H1 (cell line): ENCODE measurements around the gene PRKAR2B. TPM values are rescaled to one million over a fixed set of nuclear protein-coding genes. Genes with fewer than 3 reads are reported as not detected.

ENCODE experiments used
- CTCF ChIA-PET: fragments of 300-600 bp; sonication (Branson Sonifier 250); formaldehyde crosslinking; loops from one replicate; lab custom pipeline; 2021; ENCODE audit not compliant: partially characterized antibody; lab: Charles Lee
- POLR2A ChIA-PET: fragments of 300-600 bp; sonication (Branson Sonifier 250); formaldehyde crosslinking; loops from one replicate; lab custom pipeline; 2021; ENCODE audit warnings: inconsistent platforms; ENCODE audit not compliant: partially characterized antibody; lab: Charles Lee
- DNase-seq, 2 experiments: peaks; one replicate each; pipeline versions ENCODE4 v3.0.0 to v3.0.0-alpha.2; 2010 to 2022; ENCODE audit warnings: low spot score in 2 of 2, low read depth in 1 of 2, mixed read lengths in 1 of 2
- FAIRE-seq: peaks from 2 replicates; lab custom pipeline; 2011; peaks lifted over from hg19 to GRCh38; lab: Jason Lieb, UNC
- H2AFZ ChIP-seq: 2 replicates; pipeline ENCODE4 v1.8.1; 2012; ENCODE audit warnings: low read length, inconsistent platforms
- H2AK5ac ChIP-seq: 2 replicates; pipeline ENCODE4 v1.6.1; 2013; ENCODE audit warnings: low read depth, low read length
- H2BK120ac ChIP-seq: replicated peaks from 2 replicates; pipeline ENCODE3; 2013; ENCODE audit warnings: low read depth, low read length, inconsistent platforms
- H2BK12ac ChIP-seq: 2 replicates; pipeline ENCODE4 v1.6.1; 2013; ENCODE audit warnings: low read depth, low read length
- H2BK15ac ChIP-seq: 2 replicates; pipeline ENCODE4 v1.6.1; 2013; ENCODE audit warnings: low read length
- H2BK20ac ChIP-seq: 2 replicates; pipeline ENCODE4 v1.6.1; 2013; ENCODE audit warnings: low read length
- H2BK5ac ChIP-seq: 2 replicates; pipeline ENCODE4 v1.6.1; 2013; ENCODE audit warnings: low read depth, low read length
- H3K14ac ChIP-seq: 2 replicates; pipeline ENCODE4 v1.6.1; 2013; ENCODE audit warnings: inconsistent platforms; ENCODE audit not compliant: insufficient read length
- H3K18ac ChIP-seq: 2 replicates; pipeline ENCODE4 v1.6.1; 2013; ENCODE audit warnings: low read length; ENCODE audit errors: extremely low read depth
- H3K23ac ChIP-seq: 2 replicates; pipeline ENCODE4 v1.6.1; 2013; ENCODE audit warnings: inconsistent platforms; ENCODE audit not compliant: insufficient read length
- H3K23me2 ChIP-seq: 2 replicates; pipeline ENCODE4 v1.6.1; 2013; ENCODE audit warnings: low read depth, low read length
- H3K27ac ChIP-seq: 2 replicates; pipeline ENCODE4 v1.6.1; 2011; ENCODE audit warnings: low read depth, low read length, inconsistent platforms
- H3K27me3 ChIP-seq, 4 experiments: replicated peaks in 1 of 4; 1 replicate in 1 of 4; 2 replicates in 3 of 4; pipeline versions ENCODE4 v1.6.1 to v1.8.1; 2011 to 2013; ENCODE audit warnings: low read length in 3 of 4, mild to moderate bottlenecking in 3 of 4, inconsistent platforms in 2 of 4, mixed read lengths in 2 of 4, moderate library complexity in 1 of 4; ENCODE audit not compliant: control insufficient read depth in 3 of 4, insufficient read depth in 3 of 4; ENCODE audit errors: extremely low read depth in 1 of 4
- H3K36me3 ChIP-seq, 4 experiments: 2 replicates each; pipeline versions ENCODE4 v1.6.1 to v1.8.1; 2011 to 2013; ENCODE audit warnings: mild to moderate bottlenecking in 4 of 4, low read length in 3 of 4, moderate library complexity in 2 of 4, control low read depth in 1 of 4, inconsistent platforms in 1 of 4; ENCODE audit not compliant: insufficient read depth in 4 of 4, control insufficient read depth in 2 of 4
- H3K4ac ChIP-seq: replicated peaks from 2 replicates; pipeline ENCODE3; 2013; ENCODE audit warnings: low read length, low read depth, mixed read lengths, inconsistent platforms; ENCODE audit not compliant: insufficient read length
- H3K4me1 ChIP-seq, 4 experiments: replicated peaks in 1 of 4; 1 replicate in 1 of 4; 2 replicates in 3 of 4; pipeline versions ENCODE4 v1.6.1 to v1.8.1; 2011 to 2013; ENCODE audit warnings: low read length in 3 of 4, inconsistent platforms in 2 of 4, mixed read lengths in 1 of 4; ENCODE audit not compliant: insufficient read depth in 4 of 4, control insufficient read depth in 3 of 4
- H3K4me2 ChIP-seq, 2 experiments: 2 replicates each; pipeline versions ENCODE4 v1.6.1 to v1.8.1; 2011 to 2013; ENCODE audit warnings: low read depth in 2 of 2, low read length in 2 of 2, control low read depth in 1 of 2, inconsistent platforms in 1 of 2, mild to moderate bottlenecking in 1 of 2; ENCODE audit not compliant: insufficient read depth in 1 of 2
- H3K4me3 ChIP-seq, 4 experiments: fragments of 200-600, 300-600 bp in 1 of 4; sonication (generic), shearing (Covaris generic), sonication (Bioruptor Twin) in 1 of 4; 2 replicates each; pipeline versions ENCODE4 v1.5.1 to v1.8.1; 2011 to 2016; ENCODE audit warnings: low read length in 4 of 4, low read depth in 3 of 4, control low read depth in 2 of 4, inconsistent platforms in 2 of 4, mild to moderate bottlenecking in 2 of 4, mixed read lengths in 1 of 4, moderate library complexity in 1 of 4; ENCODE audit not compliant: insufficient read depth in 2 of 4; ENCODE audit errors: extremely low read depth in 1 of 4
- H3K56ac ChIP-seq: replicated peaks from 2 replicates; pipeline ENCODE3; 2013; ENCODE audit warnings: low read depth, mild to moderate bottlenecking, mixed read lengths, low read length, inconsistent platforms; ENCODE audit not compliant: insufficient read length
- H3K79me1 ChIP-seq: 2 replicates; pipeline ENCODE4 v1.6.1; 2013; ENCODE audit warnings: low read depth, low read length, control low read depth
- H3K79me2 ChIP-seq, 2 experiments: 2 replicates each; pipeline versions ENCODE4 v1.6.1 to v1.8.1; 2012 to 2013; ENCODE audit warnings: low read length in 2 of 2, mild to moderate bottlenecking in 2 of 2, inconsistent platforms in 1 of 2; ENCODE audit not compliant: insufficient read depth in 2 of 2, control insufficient read depth in 1 of 2
- H3K9ac ChIP-seq, 4 experiments: replicated peaks in 1 of 4; 1 replicate in 1 of 4; 2 replicates in 3 of 4; pipeline versions ENCODE4 v1.6.1 to v1.8.1; 2011 to 2013; ENCODE audit warnings: low read depth in 3 of 4, low read length in 3 of 4, control low read depth in 2 of 4, mild to moderate bottlenecking in 2 of 4, moderate library complexity in 2 of 4, inconsistent platforms in 1 of 4; ENCODE audit errors: extremely low read depth in 1 of 4
- H3K9me3 ChIP-seq, 2 experiments: 2 replicates each; pipeline versions ENCODE4 v1.6.1 to v1.8.1; 2012 to 2013; ENCODE audit warnings: mild to moderate bottlenecking in 2 of 2, moderate library complexity in 2 of 2, control low read depth in 1 of 2, inconsistent platforms in 1 of 2, low read depth in 1 of 2, low read length in 1 of 2, mixed read lengths in 1 of 2; ENCODE audit not compliant: insufficient read depth in 2 of 2
- H4K20me1 ChIP-seq, 2 experiments: replicated peaks in 1 of 2; 2 replicates each; pipeline versions ENCODE3 to v1.8.1; 2011 to 2013; ENCODE audit warnings: inconsistent platforms in 2 of 2, low read length in 2 of 2, mild to moderate bottlenecking in 1 of 2; ENCODE audit not compliant: insufficient read depth in 2 of 2, control insufficient read depth in 1 of 2
- H4K5ac ChIP-seq: 2 replicates; pipeline ENCODE4 v1.6.1; 2013; ENCODE audit warnings: low read length, low read depth, mixed read lengths, inconsistent platforms; ENCODE audit not compliant: insufficient read length
- H4K8ac ChIP-seq: 2 replicates; pipeline ENCODE4 v1.8.0; 2013; ENCODE audit warnings: mild to moderate bottlenecking, moderate library complexity, low read length, inconsistent platforms; ENCODE audit not compliant: insufficient read depth; ENCODE audit errors: extremely low read depth
- H4K91ac ChIP-seq: replicated peaks from 2 replicates; pipeline ENCODE3; 2013; ENCODE audit warnings: low read length, mixed read lengths, inconsistent platforms; ENCODE audit not compliant: insufficient read length
- CBX8 ChIP-seq: fragments of 300-800, 300-1000 bp; sonication (generic); IDR thresholded peaks from 2 replicates; pipeline ENCODE4 v1.7.1; 2016; ENCODE audit warnings: low read depth, low read length, borderline replicate concordance
- CHD1 ChIP-seq: IDR thresholded peaks from 2 replicates; pipeline ENCODE4 v1.6.1; 2012; ENCODE audit warnings: low read depth, low read length, improper control_type of control experiment
- HDAC2 ChIP-seq, 2 experiments: fragments of 300-600 bp in 1 of 2; sonication (generic) in 1 of 2; IDR thresholded peaks; 2 replicates each; pipeline ENCODE4 v1.6.1; 2011 to 2012; ENCODE audit warnings: low read depth in 2 of 2, low read length in 2 of 2, mild to moderate bottlenecking in 2 of 2, moderate library complexity in 2 of 2, borderline replicate concordance in 1 of 2, inconsistent platforms in 1 of 2
- NRF1 ChIP-seq: IDR thresholded peaks from 2 replicates; pipeline ENCODE4 v1.6.1; 2011; ENCODE audit warnings: mild to moderate bottlenecking, low read depth, low read length, improper control_type of control experiment
- RNF2 ChIP-seq: fragments of 200-900, 300-1000 bp; sonication (generic); IDR thresholded peaks from 2 replicates; pipeline ENCODE4 v1.7.1; 2016; ENCODE audit warnings: borderline replicate concordance, low read depth, mild to moderate bottlenecking, antibody characterized with exemption, low read length; ENCODE audit not compliant: poor library complexity, severe bottlenecking; ENCODE audit errors: missing control alignments
- whole genome bisulfite sequencing, 2 experiments: shearing (Covaris generic) in 1 of 2; methylation state at CpG; one replicate each; pipeline versions ENCODE4 v1.1.6 to v1.1.7; 2013 to 2015; ENCODE audit warnings: low lambda C conversion rate in 2 of 2, mixed read lengths in 2 of 2, inconsistent platforms in 1 of 2, low coverage in 1 of 2, missing lambda C conversion rate in 1 of 2; ENCODE audit not compliant: insufficient replicate concordance in 2 of 2, insufficient coverage in 1 of 2, insufficient read length in 1 of 2; ENCODE audit errors: extremely low coverage in 1 of 2, missing lambda C conversion rate in 1 of 2; 5-methylcytosine and 5-hydroxymethylcytosine counted together
- polyA plus RNA-seq, 7 experiments: library from polyadenylated mRNA; depleted of rRNA in 3 of 7; stranded (reverse) in 5 of 7; unstranded in 2 of 7; fragments of >200 nt in 5 of 7; fragments of 200-250 nt in 2 of 7; gene quantifications; 1 replicate in 5 of 7; 2 replicates in 1 of 7; 4 replicates in 1 of 7; pipeline versions ENCODE4 v1.2.1 to v1.2.3, GENCODE V29; 2011 to 2013; ENCODE audit warnings: missing spikeins in 2 of 7, mixed read lengths in 2 of 7
- total RNA-seq: library from RNA; stranded (reverse); fragmentation: NEBNext Ultra II Directional; extraction: Animal tissue kit (Norgen Biotek cat#: 25700); gene quantifications from 2 replicates; pipeline ENCODE4 v1.2.1, GENCODE V29; 2021
- TF ChIP-seq, protein P1 (sequence below): IDR thresholded peaks from 2 replicates; pipeline ENCODE4 v1.6.1; 2012; ENCODE audit warnings: low read length, inconsistent platforms

Gene PRKAR2B
- total and polyA plus RNA-seq, 2 of the 8 experiments (the other 6 are each of a cell fraction or from before 2014, with no cell fraction given): 10.4 to 37.0 TPM

- Histone ChIP-seq H3K23me2 (peaks cover 7% of the 10 kb centered on the region), H2BK20ac (no peak overlapping the region), H4K5ac (no peak overlapping the region), H2BK5ac (no peak overlapping the region), H3K4me1 (peaks cover 2 to 6% (median 5%) of the 10 kb centered on the region in 4 experiments; a peak in 4 of 7 replicates), H3K18ac (no peak overlapping the region), H3K4ac (no peak overlapping the region), H3K56ac (no peak overlapping the region), H4K91ac (no peak overlapping the region), H3K9ac (no peak overlapping the region), H2AFZ (no peak overlapping the region), H3K27me3 (no peaks in the 10 kb centered on the region), H2BK120ac (no peak overlapping the region), H2AK5ac (no peak overlapping the region), H2BK15ac (no peak overlapping the region), H3K14ac (no peak overlapping the region), H3K79me2 (peaks cover 0 to 54% of the 10 kb centered on the region in 2 experiments; a peak in 3 of 4 replicates), H3K4me2 (peak overlapping the region; percentile 31 to 81; a peak in 2 of 4 replicates), H3K27ac (no peak overlapping the region), H3K79me1 (no peaks in the 10 kb centered on the region), H2BK12ac (no peak overlapping the region), H3K4me3 (peak overlapping the region in 1 of 4 experiments; percentile 80; a peak in 1 of 8 replicates), H4K20me1 (peaks cover 0 to 2% of the 10 kb centered on the region in 2 experiments), H4K8ac (no peak overlapping the region), H3K9me3 (peaks cover 0 to 4% of the 10 kb centered on the region in 2 experiments; a peak in 1 of 4 replicates), H3K36me3 (no peaks in the 10 kb centered on the region), H3K23ac (no peak overlapping the region)
- no peak for DNase-seq
- POLR2A ChIA-PET: no interaction called here
- 74% methylated on average over 7 of the region's 7 CpGs; no CpG with 5 or more reads in 1 of the 2 experiments for WGBS, 2 experiments
- TF ChIP-seq CHD1: no peak
- TF ChIP-seq, protein P1, sequence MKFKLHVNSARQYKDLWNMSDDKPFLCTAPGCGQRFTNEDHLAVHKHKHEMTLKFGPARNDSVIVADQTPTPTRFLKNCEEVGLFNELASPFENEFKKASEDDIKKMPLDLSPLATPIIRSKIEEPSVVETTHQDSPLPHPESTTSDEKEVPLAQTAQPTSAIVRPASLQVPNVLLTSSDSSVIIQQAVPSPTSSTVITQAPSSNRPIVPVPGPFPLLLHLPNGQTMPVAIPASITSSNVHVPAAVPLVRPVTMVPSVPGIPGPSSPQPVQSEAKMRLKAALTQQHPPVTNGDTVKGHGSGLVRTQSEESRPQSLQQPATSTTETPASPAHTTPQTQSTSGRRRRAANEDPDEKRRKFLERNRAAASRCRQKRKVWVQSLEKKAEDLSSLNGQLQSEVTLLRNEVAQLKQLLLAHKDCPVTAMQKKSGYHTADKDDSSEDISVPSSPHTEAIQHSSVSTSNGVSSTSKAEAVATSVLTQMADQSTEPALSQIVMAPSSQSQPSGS: no peak
- no peak for TF ChIP-seq NRF1
- no peak for TF ChIP-seq RNF2
- no peak for TF ChIP-seq CBX8
- TF ChIP-seq HDAC2 (IDR thresholded peaks at IDR 0.05; ENCODE audit: borderline replicate concordance in 1 of 2, low read depth in 2 of 2, low read length in 2 of 2): no peak
- no peak for FAIRE-seq
- CTCF ChIA-PET: interaction anchor here (1.0 to 2.5 kb wide), 5 partner anchors 17 to 99 kb away, joined by 3 to 9 read pairs (median 7); no protein-coding TSS in a partner anchor
These were observed 2.2 kb downstream of the PRKAR2B start for GRCh38 chr7:107046491-107047259.
